Pancreas (tissue), 10 donors: Measurements from ENCODE around the gene SLC35F1. TPM values are rescaled to one million over a fixed set of nuclear protein-coding genes. Genes with fewer than 3 reads are reported as not detected.
"Not testable (repeated sequence)": the region's sequence is repeated elsewhere in the genome, so short reads cannot be mapped to it uniquely, and the experiment has no call there.

Source experiments
- ATAC-seq, 4 donors: fragments of 200-7000 bp; cut with Tn5 transposase; one replicate each; pipeline versions ENCODE4 v1.8.0 to v1.9.1; 2020; ENCODE audit warnings: mild to moderate bottlenecking in 4 of 4, moderate library complexity in 4 of 4
- DNase-seq, 6 donors: peaks; one replicate each; pipeline ENCODE4 v3.0.0-alpha.2; 2020
- FAIRE-seq: peaks from 2 replicates; lab custom pipeline; 2012; peaks lifted over from hg19 to GRCh38; lab: Jason Lieb, UNC
- H3K27ac ChIP-seq, 4 donors: fragments of 200-600 bp; sonication (generic); 1 replicate in 3 of 4; 2 replicates in 1 of 4; pipeline versions ENCODE4 v1.5.0 to v1.8.0; 2020
- H3K27me3 ChIP-seq, 4 donors: fragments of 200-600 bp; one replicate each; pipeline ENCODE4 v1.8.0; 2021
- H3K36me3 ChIP-seq, 3 donors: fragments of 200-600 bp; sonication (generic) in 1 of 3; one replicate each; pipeline versions ENCODE4 v1.5.0 to v1.8.0; 2020 to 2021
- H3K4me1 ChIP-seq, 3 donors: fragments of 200-600 bp; one replicate each; pipeline ENCODE4 v1.8.0; 2021
- H3K4me3 ChIP-seq, 4 donors: fragments of 200-600 bp; sonication (generic) in 2 of 4; one replicate each; pipeline versions ENCODE4 v1.5.0 to v1.8.0; 2020 to 2021
- H3K9me3 ChIP-seq, 4 donors: fragments of 200-600 bp; one replicate each; pipeline ENCODE4 v1.8.0; 2021
- WGBS, 2 donors: extraction: QIAGEN DNeasy Blood & Tissue Kit; methylation state at CpG; one replicate each; pipeline ENCODE4 v1.1.7; 2013; 5-methylcytosine and 5-hydroxymethylcytosine counted together
- intact Hi-C, 3 donors: fragments of 100-400 bp; cut with DNase I; formaldehyde crosslinking; loops; one replicate each; pipeline versions ENCODE4 v1.11.1 to v1.14.2; 2022
- polyA plus RNA-seq, 2 donors: library from polyadenylated mRNA; stranded (reverse); fragments of 200-250 nt; gene quantifications; one replicate each; pipeline ENCODE4 v1.2.3, GENCODE V29; 2013
- total RNA-seq, 6 donors: library from RNA; stranded (reverse); fragmentation: NEBNext Ultra II Directional in 4 of 6; extraction: Animal tissue kit (Norgen Biotek cat#: 25700) in 4 of 6; gene quantifications; one replicate each; pipeline versions ENCODE4 v1.2.1 to v1.2.4, GENCODE V29; 2021 to 2023
- TF ChIP-seq, protein P1 (sequence below), 4 donors: fragments of 200-600 bp; sonication (generic) in 3 of 4; IDR thresholded peaks; one replicate each; pipeline versions ENCODE4 v1.5.0 to v1.8.0; 2021; ENCODE audit warnings: antibody characterized with exemption in 4 of 4
- donor health status: healthy with polysubstance abuse.
- donor health status: DM: no; HTN: no; CAD: no; lungs with moderate emphysema.
- donor health status: DM: no; HTN: no; CAD: no.
- donor health status: control.
- donor health status: control.
- donor health status: Bipolar disorder and iron deficiency.
- donor health status: DM: yes; HTN: yes; CAD: no.
- donor health status: DM: no; HTN: no; CAD: no.
- donor health status: DM: no; HTN: no; CAD: no.
- donor health status: DM: yes; HTN: yes; CAD: no.

Gene SLC35F1
- total and polyA plus RNA-seq, 8 donors, result 0.14 to 2.1 (median 0.29) TPM

DNA sequence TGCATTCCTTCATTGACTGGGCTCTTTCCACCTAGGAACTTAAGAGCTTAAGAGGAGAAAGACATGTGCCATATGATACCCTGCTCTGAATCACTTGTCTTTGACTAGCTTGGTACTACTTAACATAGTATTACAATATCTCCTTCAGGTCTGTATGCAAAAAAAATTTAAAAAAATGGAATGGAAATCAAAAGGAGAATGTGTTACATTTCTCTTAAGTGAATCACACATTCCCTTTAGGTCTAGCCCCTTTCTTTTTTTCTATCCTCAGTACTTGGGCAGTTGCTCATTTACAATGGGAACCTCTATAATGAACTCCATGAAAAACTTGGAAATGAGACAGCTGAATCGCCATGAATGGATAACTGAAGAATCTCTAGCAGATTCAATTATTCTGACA lies 53.8 kb downstream of the SLC35F1 start:
- ATAC-seq (no peak), DNase-seq (no peak), FAIRE-seq (no peak)
- no peak overlapping the region for H3K4me3 ChIP-seq
- H3K27ac ChIP-seq, result no peak overlapping the region
- no peaks in the 10 kb centered on the region for H3K27me3 ChIP-seq
- H3K4me1 ChIP-seq, result no peaks in the 10 kb centered on the region
- no peaks in the 10 kb centered on the region for H3K9me3 ChIP-seq
- TF ChIP-seq, protein P1, sequence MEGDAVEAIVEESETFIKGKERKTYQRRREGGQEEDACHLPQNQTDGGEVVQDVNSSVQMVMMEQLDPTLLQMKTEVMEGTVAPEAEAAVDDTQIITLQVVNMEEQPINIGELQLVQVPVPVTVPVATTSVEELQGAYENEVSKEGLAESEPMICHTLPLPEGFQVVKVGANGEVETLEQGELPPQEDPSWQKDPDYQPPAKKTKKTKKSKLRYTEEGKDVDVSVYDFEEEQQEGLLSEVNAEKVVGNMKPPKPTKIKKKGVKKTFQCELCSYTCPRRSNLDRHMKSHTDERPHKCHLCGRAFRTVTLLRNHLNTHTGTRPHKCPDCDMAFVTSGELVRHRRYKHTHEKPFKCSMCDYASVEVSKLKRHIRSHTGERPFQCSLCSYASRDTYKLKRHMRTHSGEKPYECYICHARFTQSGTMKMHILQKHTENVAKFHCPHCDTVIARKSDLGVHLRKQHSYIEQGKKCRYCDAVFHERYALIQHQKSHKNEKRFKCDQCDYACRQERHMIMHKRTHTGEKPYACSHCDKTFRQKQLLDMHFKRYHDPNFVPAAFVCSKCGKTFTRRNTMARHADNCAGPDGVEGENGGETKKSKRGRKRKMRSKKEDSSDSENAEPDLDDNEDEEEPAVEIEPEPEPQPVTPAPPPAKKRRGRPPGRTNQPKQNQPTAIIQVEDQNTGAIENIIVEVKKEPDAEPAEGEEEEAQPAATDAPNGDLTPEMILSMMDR (IDR thresholded peaks at IDR 0.05), result no peak
- intact Hi-C loops, result no loop called here
- no peaks in the 10 kb centered on the region for H3K36me3 ChIP-seq
- WGBS, 2 donors, result 46 to 61% methylated on average over 1 of the region's 1 CpG

DNA sequence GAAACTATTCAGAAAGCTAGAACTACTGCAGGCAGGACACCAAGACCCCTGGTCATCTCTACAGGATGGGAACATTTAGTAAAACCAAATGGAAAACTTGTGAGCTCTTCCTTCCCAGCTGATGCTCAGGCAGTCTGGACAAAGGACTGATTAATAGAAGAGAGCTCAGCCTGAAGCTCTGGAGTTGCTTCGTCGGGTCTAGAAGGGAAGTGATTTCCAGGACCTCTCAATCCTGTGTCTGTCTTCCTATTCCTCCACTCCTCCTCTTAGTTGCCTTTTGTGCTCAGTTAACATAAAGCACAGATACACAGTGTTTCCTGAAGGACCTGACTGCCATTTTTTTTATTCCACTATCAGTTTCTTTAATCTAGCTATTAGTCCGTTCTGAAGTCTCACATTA lies 54.2 kb downstream of the SLC35F1 start:
- DNase-seq (no peak), FAIRE-seq (no peak), ATAC-seq (no peak)
- Histone ChIP-seq H3K9me3 (no peaks in the 10 kb centered on the region), H3K27ac (no peak overlapping the region), H3K4me1 (no peaks in the 10 kb centered on the region), H3K36me3 (no peaks in the 10 kb centered on the region), H3K27me3 (no peaks in the 10 kb centered on the region), H3K4me3 (no peak overlapping the region)
- intact Hi-C loops, result no loop called here
- TF ChIP-seq, protein P1 (IDR thresholded peaks at IDR 0.05), result no peak
- WGBS, 2 donors, result 56 to 65% methylated on average over 3 of the region's 3 CpGs

DNA sequence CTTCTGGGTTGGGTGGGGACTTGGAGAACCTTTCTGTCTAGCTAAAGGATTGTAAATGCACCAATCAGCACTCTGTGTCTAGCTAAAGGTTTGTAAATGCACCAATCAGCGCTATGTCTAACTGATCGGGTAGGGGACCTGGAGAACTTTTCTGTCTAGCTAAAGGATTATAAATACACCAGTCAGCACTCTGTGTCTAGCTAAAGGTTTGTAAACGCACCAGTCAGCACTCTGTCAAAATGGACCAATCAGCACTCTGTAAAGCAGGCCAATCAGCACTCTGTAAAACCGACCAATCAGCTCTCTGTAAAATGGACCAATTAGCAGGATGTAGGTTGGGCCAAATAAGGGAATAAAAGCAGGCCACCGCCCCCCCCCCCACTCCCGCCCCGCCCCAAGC lies 58.7 kb downstream of the SLC35F1 start:
- 75 to 88% methylated on average over 7 of the region's 7 CpGs for WGBS, 2 donors
- H3K27me3 ChIP-seq, H3K4me3 ChIP-seq, DNase-seq, H3K27ac ChIP-seq, H3K4me1 ChIP-seq, FAIRE-seq, H3K9me3 ChIP-seq, ATAC-seq, H3K36me3 ChIP-seq, intact Hi-C loops: not testable (repeated sequence)

DNA sequence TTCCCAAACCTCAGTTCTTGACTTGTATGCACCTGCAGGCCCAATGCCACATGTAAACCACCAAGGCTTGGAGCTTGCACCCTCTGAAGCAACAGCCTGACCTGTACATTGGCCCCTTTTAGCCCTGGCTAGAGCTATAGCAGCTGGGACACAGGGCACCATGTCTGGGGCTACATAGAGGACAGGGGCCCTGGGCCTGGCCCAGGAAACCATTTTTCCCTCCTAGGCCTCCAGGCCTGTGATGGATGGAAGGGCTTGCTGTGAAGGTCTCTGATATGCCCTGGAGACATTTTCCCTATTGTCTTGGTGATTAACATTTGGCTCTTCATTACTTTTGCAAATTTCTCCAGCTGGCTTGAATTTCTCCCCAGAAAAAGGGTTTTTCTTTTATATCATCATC lies 64.6 kb downstream of the SLC35F1 start:
- intact Hi-C loops, result no loop called here
- H3K4me3 ChIP-seq, result no peak overlapping the region
- DNase-seq, result no peak
- no peak for ATAC-seq
- H3K4me1 ChIP-seq, result no peaks in the 10 kb centered on the region
- H3K27me3 ChIP-seq, result no peaks in the 10 kb centered on the region
- FAIRE-seq, result no peak
- TF ChIP-seq, protein P1 (IDR thresholded peaks at IDR 0.05), result no peak
- H3K27ac ChIP-seq, result no peak overlapping the region
- H3K36me3 ChIP-seq, result no peaks in the 10 kb centered on the region
- H3K9me3 ChIP-seq, result no peaks in the 10 kb centered on the region

DNA sequence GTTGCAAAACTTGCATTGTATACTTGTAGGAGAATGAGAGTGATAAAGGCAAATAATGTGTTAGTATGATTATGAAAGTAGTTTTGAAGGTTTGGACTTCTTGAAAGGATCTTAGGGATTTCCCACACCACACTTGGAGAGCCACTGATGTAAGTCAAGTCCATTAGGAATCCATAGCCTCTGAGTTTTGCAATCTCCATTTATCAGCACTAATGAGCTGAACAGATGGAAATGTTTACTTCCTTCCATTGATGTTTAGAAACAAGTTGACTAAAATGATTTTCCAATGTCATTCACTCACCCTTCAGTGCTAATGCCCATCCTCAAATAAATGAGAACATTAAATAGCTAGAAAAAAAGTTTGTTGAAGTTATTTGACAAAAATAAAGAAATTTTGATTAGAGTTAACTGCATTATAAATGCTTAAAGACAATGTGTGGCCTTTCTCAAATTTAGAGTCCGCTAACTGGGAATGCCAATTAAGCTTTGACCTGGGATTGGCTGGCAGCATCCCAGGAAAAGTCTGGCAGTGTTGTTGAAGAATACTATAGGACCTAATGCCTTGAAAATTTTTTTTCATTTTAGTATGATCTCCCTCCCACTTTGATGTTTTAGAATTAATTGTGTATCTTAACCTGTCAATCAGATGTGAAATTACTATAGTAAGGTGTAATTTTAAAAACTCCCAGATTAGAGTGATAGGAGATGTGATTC lies 68.0 kb downstream of the SLC35F1 start:
- H3K27me3 ChIP-seq, result no peaks in the 10 kb centered on the region
- no peak for DNase-seq
- H3K9me3 ChIP-seq, result no peaks in the 10 kb centered on the region
- TF ChIP-seq, protein P1 (IDR thresholded peaks at IDR 0.05), result no peak
- H3K4me3 ChIP-seq, result no peak overlapping the region
- intact Hi-C loops, result no loop called here
- H3K4me1 ChIP-seq, result no peaks in the 10 kb centered on the region
- FAIRE-seq, result no peak
- no peak overlapping the region for H3K27ac ChIP-seq
- ATAC-seq, result no peak
- WGBS, 2 donors, result 64 to 81% methylated on average over 1 of the region's 1 CpG
- no peaks in the 10 kb centered on the region for H3K36me3 ChIP-seq
